ENCODE results near the gene AMH. TPM values are rescaled to one million over a fixed set of nuclear protein-coding genes. Genes with fewer than 3 reads are reported as not detected.

Gene AMH
- total RNA-seq, 1 donor from 2014 or later, result 5.6 TPM

DNA sequence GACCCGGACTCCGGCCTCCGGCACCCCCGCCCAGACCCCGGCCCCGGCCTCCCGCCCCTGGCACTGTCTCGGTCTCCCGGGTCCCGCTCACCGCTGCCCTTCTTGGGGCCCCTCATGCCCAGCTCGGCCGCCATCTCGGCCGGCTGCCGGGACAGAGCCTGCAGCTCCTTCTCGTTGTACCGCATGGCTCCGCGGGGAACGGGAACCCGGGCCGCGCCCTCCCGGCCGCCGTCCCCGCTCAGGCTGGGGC lies 13.1 kb upstream of the AMH start:
- no peak for DNase-seq (ENCODE audit: low spot score)
- peak overlapping the region; percentile 98 for H3K4me3 Mint-ChIP-seq (ENCODE audit: unreplicated experiment)
- H3K36me3 Mint-ChIP-seq (ENCODE audit: low read depth, unreplicated experiment), result peaks cover 27% of the 10 kb centered on the region
- H3K27me3 Mint-ChIP-seq (ENCODE audit: unreplicated experiment), result peaks cover 25% of the 10 kb centered on the region
- no peak overlapping the region for H3K27ac Mint-ChIP-seq (ENCODE audit: unreplicated experiment)
- peaks cover 38% of the 10 kb centered on the region for H3K4me1 Mint-ChIP-seq (ENCODE audit: unreplicated experiment)
- H3K9me3 Mint-ChIP-seq (ENCODE audit: unreplicated experiment), result no peaks in the 10 kb centered on the region
- TF ChIP-seq, protein P1, sequence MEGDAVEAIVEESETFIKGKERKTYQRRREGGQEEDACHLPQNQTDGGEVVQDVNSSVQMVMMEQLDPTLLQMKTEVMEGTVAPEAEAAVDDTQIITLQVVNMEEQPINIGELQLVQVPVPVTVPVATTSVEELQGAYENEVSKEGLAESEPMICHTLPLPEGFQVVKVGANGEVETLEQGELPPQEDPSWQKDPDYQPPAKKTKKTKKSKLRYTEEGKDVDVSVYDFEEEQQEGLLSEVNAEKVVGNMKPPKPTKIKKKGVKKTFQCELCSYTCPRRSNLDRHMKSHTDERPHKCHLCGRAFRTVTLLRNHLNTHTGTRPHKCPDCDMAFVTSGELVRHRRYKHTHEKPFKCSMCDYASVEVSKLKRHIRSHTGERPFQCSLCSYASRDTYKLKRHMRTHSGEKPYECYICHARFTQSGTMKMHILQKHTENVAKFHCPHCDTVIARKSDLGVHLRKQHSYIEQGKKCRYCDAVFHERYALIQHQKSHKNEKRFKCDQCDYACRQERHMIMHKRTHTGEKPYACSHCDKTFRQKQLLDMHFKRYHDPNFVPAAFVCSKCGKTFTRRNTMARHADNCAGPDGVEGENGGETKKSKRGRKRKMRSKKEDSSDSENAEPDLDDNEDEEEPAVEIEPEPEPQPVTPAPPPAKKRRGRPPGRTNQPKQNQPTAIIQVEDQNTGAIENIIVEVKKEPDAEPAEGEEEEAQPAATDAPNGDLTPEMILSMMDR (IDR thresholded peaks at IDR 0.05; ENCODE audit: unreplicated experiment), result no peak

DNA sequence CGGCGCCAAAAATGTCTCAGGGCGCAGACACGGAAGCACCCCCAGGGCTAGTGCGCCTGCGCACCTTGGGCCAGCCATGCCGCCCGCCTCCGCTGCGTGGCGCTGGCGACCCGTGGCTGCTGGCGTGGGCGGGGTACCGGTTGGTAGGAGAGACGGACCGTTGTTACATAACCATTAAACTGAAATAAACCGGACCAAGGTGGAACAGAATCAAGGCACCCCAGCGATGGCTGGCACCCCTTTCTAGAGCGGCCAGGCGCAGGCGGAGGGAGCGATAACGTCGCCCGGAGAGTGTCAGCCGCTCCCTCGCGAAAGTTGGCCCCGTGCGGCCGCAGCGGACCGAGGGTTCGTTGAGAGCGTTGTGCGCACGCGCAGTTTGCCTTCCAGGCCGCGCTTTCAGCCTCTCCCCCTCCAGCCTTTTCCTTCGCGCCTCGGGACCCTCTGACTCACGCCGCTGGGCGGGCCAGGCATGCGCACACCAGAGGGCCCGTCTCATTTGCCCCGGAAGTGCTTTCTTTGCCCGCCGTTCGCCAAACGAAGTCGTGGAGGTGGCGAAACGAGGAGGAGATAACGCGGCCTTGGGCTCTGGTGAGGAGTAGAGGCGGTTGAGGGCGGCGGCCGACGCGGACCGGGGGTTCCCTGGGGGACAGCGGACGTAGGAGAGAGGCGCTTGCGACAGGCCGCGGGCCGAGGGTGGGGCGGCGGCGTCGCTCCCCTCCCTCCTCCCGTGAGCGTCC lies 12.6 kb upstream of the AMH start, which contains the start of the genes PLEKHJ1 and SF3A2:
Gene PLEKHJ1, minus strand, starts transcription at position 16 of the 737 bp plus-strand sequence. CDS start 81 bp downstream, outside the sequence.
Gene SF3A2, plus strand, starts transcription at position 511 of the 737 bp plus-strand sequence. CDS start 6,595 bp downstream, outside the sequence.
- Mint-ChIP-seq H3K4me1 (ENCODE audit: unreplicated experiment) (peaks cover 42% of the 10 kb centered on the region), H3K36me3 (ENCODE audit: low read depth, unreplicated experiment) (peaks cover 27% of the 10 kb centered on the region)
- DNase-seq (ENCODE audit: low spot score), result peak; percentile 98

DNA sequence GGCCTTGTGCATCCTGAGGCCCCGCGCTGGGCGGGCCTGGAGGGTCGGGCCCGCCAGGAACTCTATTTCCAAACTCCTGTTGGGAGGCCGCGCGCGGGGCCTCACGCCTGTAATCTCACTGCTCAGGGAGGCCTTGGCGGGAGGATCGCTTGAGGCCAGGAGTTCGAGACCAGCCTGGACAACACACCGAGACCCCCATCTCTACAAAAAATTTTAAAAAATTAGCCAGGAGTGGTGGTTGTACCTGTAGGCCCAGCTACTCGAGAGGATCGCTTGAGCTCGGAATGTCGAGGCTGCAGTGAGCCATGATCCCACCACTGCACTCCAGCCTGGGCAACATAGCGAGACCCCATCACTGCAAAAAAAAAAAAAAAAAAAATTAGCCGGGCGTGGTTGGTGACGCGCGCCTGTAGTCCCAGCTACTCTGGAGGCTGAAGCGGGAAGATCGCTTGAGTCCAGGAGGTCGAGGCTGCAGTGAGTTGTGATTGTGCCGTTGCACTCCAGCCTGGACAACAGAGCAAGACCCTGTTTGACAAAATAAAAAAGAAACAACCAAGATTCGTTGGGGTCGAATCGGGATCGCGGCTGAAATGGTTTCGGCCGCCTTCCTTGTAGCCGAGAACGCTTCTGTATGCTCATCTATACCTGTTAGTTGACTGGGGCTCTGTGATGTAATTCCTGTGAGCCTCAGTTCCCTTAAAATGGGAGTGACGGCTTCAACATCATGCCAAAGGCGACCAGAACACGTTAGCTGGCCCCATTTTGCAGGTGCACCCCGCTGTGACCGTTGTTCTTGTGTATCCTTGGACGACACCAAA lies 11.9 kb upstream of the AMH start:
- Mint-ChIP-seq H3K4me3 (ENCODE audit: unreplicated experiment) (peak overlapping the region; percentile 98), H3K27ac (ENCODE audit: unreplicated experiment) (peak overlapping the region; percentile 92), H3K27me3 (ENCODE audit: unreplicated experiment) (peaks cover 23% of the 10 kb centered on the region), H3K9me3 (ENCODE audit: unreplicated experiment) (no peaks in the 10 kb centered on the region), H3K4me1 (ENCODE audit: unreplicated experiment) (peaks cover 47% of the 10 kb centered on the region), H3K36me3 (ENCODE audit: low read depth, unreplicated experiment) (peaks cover 25% of the 10 kb centered on the region)
- DNase-seq (ENCODE audit: low spot score), result no peak
- TF ChIP-seq, protein P1 (IDR thresholded peaks at IDR 0.05; ENCODE audit: unreplicated experiment), result no peak

More for the DNA sequence above, 12.6 kb upstream of the AMH start, which contains the start of the genes PLEKHJ1 and SF3A2:
- H3K4me3 Mint-ChIP-seq (ENCODE audit: unreplicated experiment), result peak within 1 kb of the TSS; percentile 98
- TF ChIP-seq, protein P1 (IDR thresholded peaks at IDR 0.05; ENCODE audit: unreplicated experiment), result peak; percentile 85
- no peaks in the 10 kb centered on the region for H3K9me3 Mint-ChIP-seq (ENCODE audit: unreplicated experiment)
- peak within 1 kb of the TSS; percentile 99 for H3K27ac Mint-ChIP-seq (ENCODE audit: unreplicated experiment)
- H3K27me3 Mint-ChIP-seq (ENCODE audit: unreplicated experiment), result peaks cover 23% of the 10 kb centered on the region

DNA sequence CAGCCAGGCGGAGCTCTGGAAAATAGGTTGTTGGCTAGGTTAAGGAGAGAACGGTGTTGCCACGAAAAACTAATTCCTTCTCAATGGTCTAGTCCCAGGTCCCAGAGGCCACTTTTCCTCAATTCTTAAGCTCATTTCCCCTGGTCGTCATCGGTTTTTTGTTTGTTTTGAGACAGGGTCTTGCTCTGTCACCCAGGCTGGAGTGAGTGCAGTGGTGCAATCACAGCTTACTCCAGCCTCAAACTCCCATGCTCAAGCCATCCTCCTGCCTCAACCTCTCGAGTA lies 11.3 kb upstream of the AMH start:
- DNase-seq (ENCODE audit: low spot score), result no peak
- Mint-ChIP-seq H3K4me3 (ENCODE audit: unreplicated experiment) (peak overlapping the region; percentile 98), H3K4me1 (ENCODE audit: unreplicated experiment) (peaks cover 51% of the 10 kb centered on the region), H3K27me3 (ENCODE audit: unreplicated experiment) (peaks cover 23% of the 10 kb centered on the region), H3K9me3 (ENCODE audit: unreplicated experiment) (no peaks in the 10 kb centered on the region), H3K27ac (ENCODE audit: unreplicated experiment) (peak overlapping the region; percentile 92), H3K36me3 (ENCODE audit: low read depth, unreplicated experiment) (peaks cover 23% of the 10 kb centered on the region)
- TF ChIP-seq, protein P1 (IDR thresholded peaks at IDR 0.05; ENCODE audit: unreplicated experiment), result no peak

DNA sequence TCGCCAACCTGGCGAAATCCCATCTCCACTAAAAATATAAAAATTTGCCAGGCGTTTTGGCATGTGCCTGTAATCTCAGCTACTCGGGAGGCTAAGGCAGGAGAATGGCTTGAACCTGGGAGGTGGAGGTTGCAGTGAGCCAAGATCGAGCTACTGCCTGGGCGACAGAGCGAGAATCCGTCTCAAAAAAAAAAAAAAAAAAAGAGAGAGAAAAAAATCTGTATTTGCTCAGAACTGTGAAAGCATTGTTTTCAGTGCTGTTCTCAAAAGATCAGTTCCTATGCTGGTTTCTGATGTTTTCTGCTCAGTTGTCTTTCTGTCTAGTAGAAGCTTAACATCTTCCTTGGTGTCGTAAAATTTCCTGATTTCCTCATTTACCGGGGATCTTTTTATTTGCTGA lies 9.9 kb upstream of the AMH start:
- Mint-ChIP-seq H3K9me3 (ENCODE audit: unreplicated experiment) (no peaks in the 10 kb centered on the region), H3K4me3 (ENCODE audit: unreplicated experiment) (peak overlapping the region; percentile 98), H3K27ac (ENCODE audit: unreplicated experiment) (peak overlapping the region; percentile 98), H3K27me3 (ENCODE audit: unreplicated experiment) (peaks cover 20% of the 10 kb centered on the region), H3K36me3 (ENCODE audit: low read depth, unreplicated experiment) (peaks cover 20% of the 10 kb centered on the region), H3K4me1 (ENCODE audit: unreplicated experiment) (peaks cover 49% of the 10 kb centered on the region)
- DNase-seq (ENCODE audit: low spot score), result no peak
- TF ChIP-seq, protein P1 (IDR thresholded peaks at IDR 0.05; ENCODE audit: unreplicated experiment), result no peak
